ENCODE results near the gene ACTN2. TPM values are rescaled to one million over a fixed set of nuclear protein-coding genes. Genes with fewer than 3 reads are reported as not detected.

ACTN2 gene
- total RNA-seq = under 0.01 and 0.32 TPM in 2 replicates

DNA sequence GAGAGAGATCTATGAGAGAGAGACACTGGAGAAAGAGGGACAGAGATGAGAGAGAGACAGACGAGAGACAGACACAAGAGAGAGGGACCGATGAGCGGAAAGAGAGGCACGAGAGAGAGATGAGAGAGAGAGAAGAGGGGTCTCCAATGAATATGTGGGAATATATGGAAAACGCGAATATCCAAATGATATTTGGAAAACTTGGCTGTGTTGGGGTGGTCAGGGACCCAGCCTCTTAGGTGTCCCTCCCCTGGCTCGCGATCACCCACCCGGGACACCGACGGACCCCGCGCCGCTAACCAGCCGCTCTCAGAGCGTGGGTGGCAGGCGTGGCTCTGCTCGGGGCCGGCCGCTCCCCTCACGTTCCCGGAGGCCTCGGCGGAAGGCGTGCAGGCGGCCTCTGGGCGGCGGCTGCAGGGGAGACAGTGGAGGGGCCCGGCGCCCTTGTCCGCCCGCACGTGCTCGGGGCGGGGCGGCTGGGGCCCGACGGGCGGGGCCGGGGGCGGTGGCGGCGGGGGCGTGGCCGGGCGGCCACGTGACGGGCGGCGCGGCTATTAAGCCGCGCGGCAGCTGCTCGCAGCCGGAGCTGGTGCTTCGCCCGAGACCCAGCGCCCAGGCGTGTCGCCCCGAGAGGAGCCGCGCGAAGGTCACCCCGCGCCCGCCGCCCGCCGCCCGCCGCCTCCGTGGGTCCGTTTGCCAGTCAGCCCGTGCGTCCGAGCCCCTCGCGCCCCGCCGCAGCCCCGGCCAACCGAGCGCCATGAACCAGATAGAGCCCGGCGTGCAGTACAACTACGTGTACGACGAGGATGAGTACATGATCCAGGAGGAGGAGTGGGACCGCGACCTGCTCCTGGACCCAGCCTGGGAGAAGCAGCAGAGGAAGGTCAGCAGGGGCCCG lies at the start of gene ACTN2:
Gene ACTN2 (plus strand): TSS at position 583 of the 898 bp plus-strand sequence. CDS start 175 bp downstream, at position 758.

GRCh38 chr1:236795035-236795756 lies 108.9 kb downstream of the ACTN2 start, which contains the start of gene MTR:
TSS of gene MTR (plus strand) at chr1:236795292. CDS start at chr1:236795704, 412 bp downstream.

Other genes with a start within 250 kb of the ACTN2 start
- gene LGALS8, start 162.5 kb upstream of the ACTN2 start, total RNA-seq = 51.6 and 85.5 TPM in 2 replicates
- gene HEATR1, start 82.0 kb upstream of the ACTN2 start, total RNA-seq = 33.6 and 56.2 TPM in 2 replicates
- gene MTR, start 108.8 kb downstream of the ACTN2 start, total RNA-seq = 34.4 and 40.7 TPM in 2 replicates